DMS 273 (cell line): ENCODE results near the gene FNIP2.
"Not testable (repeated sequence)": the region's sequence is repeated elsewhere in the genome, so short reads cannot be mapped to it uniquely, and the experiment has no call there.

Source experiments
- DNase-seq: peaks from one replicate; lab custom pipeline; 2025; ENCODE audit not compliant: unreplicated experiment; lab: John Stamatoyannopoulos, UW

Gene FNIP2

GRCh38 chr4:158946825-158947224, 178.0 kb downstream of the FNIP2 start:
- no peak for DNase-seq

GRCh38 chr4:158948071-158948470, 179.2 kb downstream of the FNIP2 start:
- no peak for DNase-seq

GRCh38 chr4:158949099-158949498, 180.3 kb downstream of the FNIP2 start:
- no peak for DNase-seq

- not testable (repeated sequence) for DNase-seq
Observed at GRCh38 chr4:158952221-158952774, 183.5 kb downstream of the FNIP2 start.

GRCh38 chr4:158956345-158956744, 187.5 kb downstream of the FNIP2 start:
- DNase-seq: not testable (repeated sequence)

- not testable (repeated sequence) for DNase-seq
Observed at GRCh38 chr4:158956918-158957317, 188.1 kb downstream of the FNIP2 start.
